MM.1S (cell line): ENCODE results near the gene ZNF445.
"Not testable (repeated sequence)": the region's sequence is repeated elsewhere in the genome, so short reads cannot be mapped to it uniquely, and the experiment has no call there.

Source experiments
- CTCF ChIP-seq: fragments of 300-600 bp; sonication (generic); IDR thresholded peaks from 2 replicates; pipeline ENCODE4 v1.5.1; 2016; ENCODE audit warnings: antibody characterized with exemption, low read length, mixed read lengths
- EZH2 ChIP-seq: fragments of 300-600 bp; sonication (generic); optimal IDR thresholded peaks from 2 replicates; pipeline ENCODE3; 2017; ENCODE audit warnings: low read depth, mild to moderate bottlenecking, antibody characterized with exemption, low read length, mixed read lengths
- EZH2phosphoT487 ChIP-seq: fragments of 300-600 bp; sonication (generic); IDR thresholded peaks from 2 replicates; pipeline ENCODE4 v1.6.1; 2018; ENCODE audit warnings: antibody characterized with exemption, low read length

- not testable (repeated sequence) for TF ChIP-seq CTCF, EZH2, EZH2phosphoT487
Measured at GRCh38 chr3:44460050-44460449, 17.4 kb downstream of the ZNF445 start.
